Measurements from ENCODE around the gene HCAR2.
"Not testable (repeated sequence)": the region's sequence is repeated elsewhere in the genome, so short reads cannot be mapped to it uniquely, and the experiment has no call there.

The HCAR2 gene

DNA sequence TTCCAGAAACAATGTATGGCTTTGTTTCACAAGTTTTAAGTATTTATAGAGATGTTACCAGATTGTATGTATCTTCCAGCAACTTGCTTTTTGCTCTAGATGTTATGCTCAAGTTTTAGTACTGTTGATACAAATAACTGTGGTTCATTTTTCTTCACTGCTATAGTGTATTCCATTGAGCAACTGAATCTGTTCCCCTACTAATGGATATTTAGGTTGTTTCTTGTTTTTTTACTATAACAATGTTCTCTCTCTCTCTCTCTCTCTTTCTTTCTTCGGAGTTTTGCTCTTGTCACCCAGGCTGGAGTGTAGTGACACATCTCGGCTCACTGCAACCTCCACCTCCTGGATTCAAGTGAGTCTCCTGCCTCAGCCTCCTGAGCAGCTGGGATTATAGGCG, 16.6 kb downstream of the HCAR2 start:
- H3K4me1 ChIP-seq (ENCODE audit: control insufficient read depth, insufficient read depth, low read length), result peaks cover 5% of the 10 kb centered on the region
- H3K9ac ChIP-seq (ENCODE audit: low read length), result no peak overlapping the region
- H3K4me3 ChIP-seq (ENCODE audit: low read depth, low read length), result no peak overlapping the region
- H3K9me3 ChIP-seq (ENCODE audit: control insufficient read depth, insufficient read depth, low read depth, low read length), result no peaks in the 10 kb centered on the region
- no peak overlapping the region for H3K27ac ChIP-seq (ENCODE audit: low read depth, low read length)
- H3K27me3 ChIP-seq (ENCODE audit: control insufficient read depth, insufficient read depth, low read length), result no peaks in the 10 kb centered on the region
- no peaks in the 10 kb centered on the region for H3K36me3 ChIP-seq (ENCODE audit: control insufficient read depth, insufficient read depth, low read length)

DNA sequence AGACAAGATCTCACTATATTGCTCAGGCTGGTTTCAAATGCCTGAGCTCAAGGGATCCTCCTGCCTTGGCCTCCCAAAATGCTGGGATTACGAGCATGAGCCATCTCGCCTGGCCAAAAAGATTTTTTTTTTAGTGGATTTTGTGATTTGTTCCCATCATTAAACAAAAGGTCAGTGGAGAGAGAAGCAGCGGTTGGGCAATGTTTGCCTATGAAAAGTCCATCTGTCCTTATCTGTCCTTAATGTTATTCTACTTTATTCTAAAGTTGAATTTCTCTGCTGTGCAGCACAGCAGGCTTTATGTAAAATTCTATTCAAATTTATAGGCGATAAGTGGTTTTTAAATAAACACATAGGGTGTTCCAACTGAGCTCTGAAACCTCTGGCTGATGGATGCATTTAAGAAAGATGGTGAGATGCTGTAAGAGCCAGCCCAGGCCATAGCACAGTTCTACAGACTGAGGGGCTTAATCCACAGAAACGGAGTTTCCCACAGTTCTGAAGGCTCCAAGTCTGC, 18.8 kb downstream of the HCAR2 start:
- H3K9ac ChIP-seq (ENCODE audit: low read length), result no peak overlapping the region
- H3K27ac ChIP-seq (ENCODE audit: low read depth, low read length), result no peak overlapping the region
- no peaks in the 10 kb centered on the region; the same call in 1 of the 2 replicates for H3K4me1 ChIP-seq (ENCODE audit: control insufficient read depth, insufficient read depth, low read length)
- H3K9me3 ChIP-seq (ENCODE audit: control insufficient read depth, insufficient read depth, low read depth, low read length), result no peaks in the 10 kb centered on the region
- H3K27me3 ChIP-seq (ENCODE audit: control insufficient read depth, insufficient read depth, low read length), result no peaks in the 10 kb centered on the region
- no peaks in the 10 kb centered on the region for H3K36me3 ChIP-seq (ENCODE audit: control insufficient read depth, insufficient read depth, low read length)
- no peak overlapping the region for H3K4me3 ChIP-seq (ENCODE audit: low read depth, low read length)

DNA sequence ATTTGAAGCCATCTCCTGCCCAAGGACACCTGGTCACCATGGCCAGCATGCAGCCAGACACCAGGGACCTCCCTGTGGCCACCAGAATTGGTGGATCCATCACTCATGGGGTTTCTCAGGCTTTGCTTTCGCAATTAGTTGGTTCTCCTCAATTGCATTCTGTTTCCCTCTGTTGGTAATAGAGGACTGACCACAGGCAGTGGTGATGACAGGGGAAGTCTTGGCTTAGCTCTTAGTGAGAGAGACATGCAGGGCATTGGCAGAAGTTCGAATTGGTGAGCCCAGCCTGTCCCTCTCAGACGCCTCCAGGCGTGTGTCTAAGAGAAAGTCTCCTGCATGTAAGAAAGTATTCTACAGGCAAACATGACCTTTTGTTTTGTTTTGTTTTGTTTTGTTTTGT, 21.3 kb downstream of the HCAR2 start:
- Histone ChIP-seq H3K4me3 (ENCODE audit: low read depth, low read length) (no peak overlapping the region), H3K9me3 (ENCODE audit: control insufficient read depth, insufficient read depth, low read depth, low read length) (no peaks in the 10 kb centered on the region)

DNA sequence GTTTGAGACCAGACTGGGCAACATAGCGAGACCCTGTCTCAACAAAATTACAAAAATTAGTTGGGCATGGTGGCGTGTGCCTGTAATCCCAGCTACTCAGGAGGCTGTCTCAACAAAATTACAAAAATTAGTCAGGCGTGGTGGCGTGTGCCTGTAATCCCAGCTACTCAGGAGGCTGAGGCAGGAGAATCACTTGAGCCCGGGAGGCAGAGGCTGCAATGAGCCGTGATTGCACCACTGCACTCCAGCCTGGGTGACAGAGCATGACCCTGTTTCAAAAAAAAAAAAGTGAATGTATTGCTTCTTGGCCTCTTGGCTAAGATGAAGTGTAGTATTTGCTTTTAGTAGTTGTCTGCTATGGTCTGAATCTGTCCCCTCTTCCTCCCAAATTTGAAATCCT, 22.2 kb downstream of the HCAR2 start:
- not testable (repeated sequence) for H3K36me3 ChIP-seq (ENCODE audit: control insufficient read depth, insufficient read depth, low read length); H3K9ac ChIP-seq (ENCODE audit: low read length); H3K4me3 ChIP-seq (ENCODE audit: low read depth, low read length); H3K27me3 ChIP-seq (ENCODE audit: control insufficient read depth, insufficient read depth, low read length); H3K27ac ChIP-seq (ENCODE audit: low read depth, low read length); H3K9me3 ChIP-seq (ENCODE audit: control insufficient read depth, insufficient read depth, low read depth, low read length); H3K4me1 ChIP-seq (ENCODE audit: control insufficient read depth, insufficient read depth, low read length)

More for the DNA sequence above, 21.3 kb downstream of the HCAR2 start:
- H3K4me1 ChIP-seq (ENCODE audit: control insufficient read depth, insufficient read depth, low read length), result no peaks in the 10 kb centered on the region; the same call in 1 of the 2 replicates
- H3K9ac ChIP-seq (ENCODE audit: low read length), result no peak overlapping the region
- H3K27me3 ChIP-seq (ENCODE audit: control insufficient read depth, insufficient read depth, low read length), result no peaks in the 10 kb centered on the region
- no peak overlapping the region for H3K27ac ChIP-seq (ENCODE audit: low read depth, low read length)
- H3K36me3 ChIP-seq (ENCODE audit: control insufficient read depth, insufficient read depth, low read length), result no peaks in the 10 kb centered on the region

DNA sequence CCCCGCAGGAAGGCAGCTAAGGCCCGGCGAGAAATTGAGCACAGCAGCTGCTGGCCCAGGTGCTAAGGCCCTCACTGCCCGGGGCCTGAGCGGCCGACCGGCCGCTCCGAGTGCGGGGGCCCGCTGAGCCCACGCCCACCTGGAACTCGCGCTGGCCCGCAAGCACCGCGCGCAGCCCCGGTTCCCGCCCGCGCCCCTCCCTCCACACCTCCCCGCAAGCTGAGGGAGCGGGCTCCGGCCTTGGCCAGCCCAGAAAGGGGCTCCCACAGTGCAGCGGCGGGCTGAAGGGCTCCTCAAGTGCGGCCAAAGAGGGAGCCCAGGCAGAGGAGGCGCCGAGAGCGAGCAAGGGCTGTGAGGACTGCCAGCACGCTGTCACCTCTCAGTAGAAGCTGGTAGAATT, 26.4 kb downstream of the HCAR2 start:
- not testable (repeated sequence) for H3K27ac ChIP-seq (ENCODE audit: low read depth, low read length); H3K9me3 ChIP-seq (ENCODE audit: control insufficient read depth, insufficient read depth, low read depth, low read length); H3K4me1 ChIP-seq (ENCODE audit: control insufficient read depth, insufficient read depth, low read length)

DNA sequence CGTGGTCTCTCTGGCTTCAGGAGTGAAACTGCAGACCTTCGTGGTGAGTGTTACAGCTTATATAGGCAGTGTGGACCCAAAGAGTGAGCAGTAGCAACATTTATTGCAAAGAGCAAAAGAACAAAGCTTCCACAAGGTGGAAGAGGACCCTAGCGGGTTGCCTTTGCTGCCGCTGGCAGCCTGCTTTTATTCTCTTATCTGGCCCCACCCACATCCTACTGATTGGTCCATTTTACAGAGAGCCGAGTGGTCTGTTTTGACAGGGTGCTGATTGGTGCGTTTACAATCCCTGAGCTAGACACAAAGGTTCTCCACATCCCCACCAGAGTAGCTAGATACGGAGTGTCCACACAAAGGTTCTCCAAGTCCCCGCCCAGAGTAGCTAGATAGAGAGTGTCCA, 27.1 kb downstream of the HCAR2 start:
- not testable (repeated sequence) for H3K4me1 ChIP-seq (ENCODE audit: control insufficient read depth, insufficient read depth, low read length); H3K27ac ChIP-seq (ENCODE audit: low read depth, low read length); H3K9me3 ChIP-seq (ENCODE audit: control insufficient read depth, insufficient read depth, low read depth, low read length); H3K4me3 ChIP-seq (ENCODE audit: low read depth, low read length); H3K27me3 ChIP-seq (ENCODE audit: control insufficient read depth, insufficient read depth, low read length); H3K9ac ChIP-seq (ENCODE audit: low read length); H3K36me3 ChIP-seq (ENCODE audit: control insufficient read depth, insufficient read depth, low read length)

More for the DNA sequence above, 26.4 kb downstream of the HCAR2 start:
- not testable (repeated sequence) for H3K27me3 ChIP-seq (ENCODE audit: control insufficient read depth, insufficient read depth, low read length); H3K4me3 ChIP-seq (ENCODE audit: low read depth, low read length); H3K9ac ChIP-seq (ENCODE audit: low read length); H3K36me3 ChIP-seq (ENCODE audit: control insufficient read depth, insufficient read depth, low read length)

DNA sequence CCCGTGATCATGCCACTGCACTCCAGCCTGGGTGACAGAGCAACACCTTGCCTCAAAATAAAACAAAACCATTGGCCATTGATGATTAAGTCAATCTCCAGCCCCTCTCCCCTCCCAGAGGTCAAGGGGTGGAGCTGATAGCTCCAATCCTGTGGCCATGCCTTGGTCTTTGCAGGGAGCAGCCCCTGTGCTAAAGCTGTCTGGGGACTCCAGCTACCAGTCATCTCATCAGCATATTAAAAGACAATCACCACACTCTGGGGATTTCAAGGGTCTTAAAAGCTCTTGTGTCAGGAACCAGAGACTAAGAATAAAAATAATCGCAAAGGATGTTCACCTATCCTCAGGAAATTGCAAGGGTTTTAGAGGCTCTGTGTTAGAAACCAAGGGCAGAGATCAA, 30.6 kb downstream of the HCAR2 start:
- H3K36me3 ChIP-seq (ENCODE audit: control insufficient read depth, insufficient read depth, low read length), result no peaks in the 10 kb centered on the region
- H3K4me3 ChIP-seq (ENCODE audit: low read depth, low read length), result no peak overlapping the region
- no peaks in the 10 kb centered on the region for H3K27me3 ChIP-seq (ENCODE audit: control insufficient read depth, insufficient read depth, low read length)
- no peaks in the 10 kb centered on the region for H3K9me3 ChIP-seq (ENCODE audit: control insufficient read depth, insufficient read depth, low read depth, low read length)
- H3K4me1 ChIP-seq (ENCODE audit: control insufficient read depth, insufficient read depth, low read length), result peaks cover 8% of the 10 kb centered on the region
- H3K27ac ChIP-seq (ENCODE audit: low read depth, low read length), result no peak overlapping the region
- peak overlapping the region; percentile 39 for H3K9ac ChIP-seq (ENCODE audit: low read length)

DNA sequence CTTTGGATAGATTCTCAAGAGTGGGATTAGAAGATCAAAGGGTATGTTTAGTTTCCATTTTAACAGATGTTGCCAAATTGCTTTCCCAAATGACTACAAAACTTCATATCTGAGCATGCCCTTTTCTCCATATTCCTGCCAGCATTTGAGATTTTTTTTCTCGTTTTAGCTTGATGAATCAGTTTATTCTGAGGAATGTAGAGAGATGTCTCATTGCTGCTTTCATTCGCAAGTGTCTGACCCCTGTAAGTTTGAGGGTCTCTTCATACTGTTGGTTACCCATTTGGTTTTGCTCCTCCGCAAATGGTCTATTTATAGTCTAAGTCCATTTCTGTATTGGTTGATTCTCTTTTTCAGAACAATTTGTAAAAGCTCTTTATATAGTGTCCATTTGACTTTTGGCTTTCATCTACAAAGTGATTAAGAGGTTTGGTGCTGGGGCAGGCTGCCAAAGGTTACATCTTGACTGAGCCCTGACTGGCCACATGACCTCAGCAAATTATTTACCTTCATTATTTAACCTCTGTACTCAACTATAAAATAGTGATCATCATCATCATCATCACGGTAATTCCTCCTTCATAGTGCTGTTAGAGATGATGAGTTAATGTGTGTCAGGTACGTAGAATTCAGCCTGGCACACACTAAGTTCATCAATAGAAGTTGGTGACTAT, 33.6 kb downstream of the HCAR2 start:
- H3K4me1 ChIP-seq (ENCODE audit: control insufficient read depth, insufficient read depth, low read length), result peaks cover 8% of the 10 kb centered on the region
- no peak overlapping the region for H3K4me3 ChIP-seq (ENCODE audit: low read depth, low read length)
- no peaks in the 10 kb centered on the region for H3K9me3 ChIP-seq (ENCODE audit: control insufficient read depth, insufficient read depth, low read depth, low read length)
- no peaks in the 10 kb centered on the region for H3K27me3 ChIP-seq (ENCODE audit: control insufficient read depth, insufficient read depth, low read length)
- no peak overlapping the region for H3K9ac ChIP-seq (ENCODE audit: low read length)
- no peaks in the 10 kb centered on the region for H3K36me3 ChIP-seq (ENCODE audit: control insufficient read depth, insufficient read depth, low read length)
- H3K27ac ChIP-seq (ENCODE audit: low read depth, low read length), result no peak overlapping the region

DNA sequence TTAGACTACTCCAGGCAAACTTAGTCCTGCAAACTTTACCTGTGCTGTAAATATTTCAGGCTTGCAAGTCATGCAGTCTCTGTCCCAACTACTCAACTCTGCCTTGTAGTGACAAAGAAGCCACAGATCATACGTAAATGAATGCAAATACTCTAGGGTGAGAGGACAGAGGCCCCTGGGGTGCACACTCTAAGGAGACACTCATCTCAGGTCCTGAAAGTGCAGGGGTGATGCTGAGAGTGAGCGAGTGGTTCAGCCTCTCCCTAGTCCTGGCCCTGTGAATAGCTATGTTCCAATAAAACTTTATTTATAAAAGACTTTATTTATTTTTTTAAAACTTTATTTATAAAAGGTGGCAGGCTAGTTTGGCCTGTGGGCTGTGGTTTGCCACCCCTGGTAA, 34.9 kb downstream of the HCAR2 start:
- Histone ChIP-seq H3K4me1 (ENCODE audit: control insufficient read depth, insufficient read depth, low read length) (peaks cover 8% of the 10 kb centered on the region), H3K36me3 (ENCODE audit: control insufficient read depth, insufficient read depth, low read length) (no peaks in the 10 kb centered on the region), H3K27me3 (ENCODE audit: control insufficient read depth, insufficient read depth, low read length) (no peaks in the 10 kb centered on the region), H3K27ac (ENCODE audit: low read depth, low read length) (no peak overlapping the region), H3K9me3 (ENCODE audit: control insufficient read depth, insufficient read depth, low read depth, low read length) (no peaks in the 10 kb centered on the region), H3K4me3 (ENCODE audit: low read depth, low read length) (no peak overlapping the region), H3K9ac (ENCODE audit: low read length) (no peak overlapping the region)

DNA sequence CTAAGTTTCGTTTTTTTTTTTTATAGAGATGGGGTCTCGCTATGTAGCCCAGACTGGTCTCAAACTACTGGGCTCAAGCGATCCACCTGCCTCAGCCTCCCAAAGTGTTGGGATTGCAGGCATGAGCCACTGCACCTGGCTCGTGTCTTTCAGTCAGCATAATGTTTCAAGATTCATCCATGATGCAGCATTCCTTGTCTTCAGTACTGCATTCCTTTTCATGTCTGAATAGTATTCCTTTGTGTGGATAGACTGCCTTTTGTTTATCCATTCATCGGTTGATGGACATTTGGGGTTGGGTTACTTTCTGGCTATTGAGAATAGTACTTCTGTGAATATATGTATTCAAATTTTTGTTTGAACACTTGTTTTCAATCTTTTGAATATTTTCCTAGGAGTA, 37.4 kb downstream of the HCAR2 start:
- Histone ChIP-seq H3K36me3 (ENCODE audit: control insufficient read depth, insufficient read depth, low read length) (no peaks in the 10 kb centered on the region), H3K4me1 (ENCODE audit: control insufficient read depth, insufficient read depth, low read length) (no peaks in the 10 kb centered on the region), H3K9ac (ENCODE audit: low read length) (no peak overlapping the region), H3K27me3 (ENCODE audit: control insufficient read depth, insufficient read depth, low read length) (no peaks in the 10 kb centered on the region), H3K9me3 (ENCODE audit: control insufficient read depth, insufficient read depth, low read depth, low read length) (no peaks in the 10 kb centered on the region), H3K27ac (ENCODE audit: low read depth, low read length) (no peak overlapping the region), H3K4me3 (ENCODE audit: low read depth, low read length) (no peak overlapping the region)

DNA sequence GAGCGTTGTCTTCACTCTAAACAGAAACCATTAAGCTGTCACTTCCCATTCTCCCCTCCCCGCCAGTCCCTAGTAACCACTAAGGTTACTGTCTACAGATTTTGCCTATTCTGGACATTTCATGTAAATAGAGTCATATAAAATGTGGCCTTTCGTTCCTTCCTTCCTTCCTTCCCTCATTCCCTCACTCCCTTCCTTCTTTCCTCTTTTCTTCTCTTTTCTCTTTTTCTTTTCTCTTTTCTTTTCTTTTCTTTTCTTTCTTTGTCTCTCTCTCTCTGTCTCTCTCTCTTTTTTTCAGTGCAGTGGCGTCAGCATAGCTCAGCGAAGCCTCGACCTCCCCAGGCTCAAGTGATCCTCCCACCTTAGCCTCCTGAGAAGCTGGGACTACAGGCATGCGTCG, 37.8 kb downstream of the HCAR2 start:
- H3K4me1 ChIP-seq (ENCODE audit: control insufficient read depth, insufficient read depth, low read length), result no peaks in the 10 kb centered on the region
- H3K27ac ChIP-seq (ENCODE audit: low read depth, low read length), result no peak overlapping the region
- H3K36me3 ChIP-seq (ENCODE audit: control insufficient read depth, insufficient read depth, low read length), result no peaks in the 10 kb centered on the region
- H3K9me3 ChIP-seq (ENCODE audit: control insufficient read depth, insufficient read depth, low read depth, low read length), result no peaks in the 10 kb centered on the region
- no peaks in the 10 kb centered on the region for H3K27me3 ChIP-seq (ENCODE audit: control insufficient read depth, insufficient read depth, low read length)
- no peak overlapping the region for H3K9ac ChIP-seq (ENCODE audit: low read length)
- H3K4me3 ChIP-seq (ENCODE audit: low read depth, low read length), result no peak overlapping the region

Measured in HUES6 (cell line).